Right lobe of liver (tissue), 4 donors: ENCODE results near the gene DMRT1.

Source experiments
- POLR2A ChIP-seq: fragments of 450-650 bp; IDR thresholded peaks from one replicate; pipeline ENCODE4 v1.6.1; 2017; ENCODE audit warnings: antibody characterized with exemption, mild to moderate bottlenecking
- TF ChIP-seq, protein P1 (sequence below), 4 donors: fragments of 200-600 bp in 3 of 4; fragments of 450-650 bp in 1 of 4; IDR thresholded peaks; one replicate each; pipeline versions ENCODE4 v1.5.1 to v1.8.0; 2016 to 2022; ENCODE audit warnings: antibody characterized with exemption in 4 of 4, mild to moderate bottlenecking in 2 of 4
- donor health status: DM: no; HTN: no; CAD: no.
- donor health status: DM: no; HTN: no; CAD: no.
- donor health status: DM: no; HTN: yes; CAD: no.

DNA sequence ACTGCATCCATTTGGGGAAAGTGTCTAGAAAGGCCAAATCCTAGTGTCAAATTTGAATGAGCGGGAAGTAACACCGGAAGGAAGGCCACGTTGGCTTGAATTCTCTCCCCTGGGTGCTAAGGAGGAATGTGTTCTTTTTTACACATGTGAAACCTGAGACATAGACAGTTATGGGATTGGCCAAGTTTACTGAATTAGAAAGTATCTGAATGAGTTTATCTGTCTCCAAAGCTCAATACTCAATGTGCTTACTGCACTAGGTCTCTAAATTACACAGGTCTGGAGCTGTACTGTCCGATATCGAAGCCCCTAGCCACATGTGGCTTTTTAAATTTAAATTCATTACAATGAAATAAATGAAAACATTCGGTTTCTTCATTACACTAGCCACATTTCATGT, 6.0 kb downstream of the DMRT1 start:
- TF ChIP-seq, protein P1, sequence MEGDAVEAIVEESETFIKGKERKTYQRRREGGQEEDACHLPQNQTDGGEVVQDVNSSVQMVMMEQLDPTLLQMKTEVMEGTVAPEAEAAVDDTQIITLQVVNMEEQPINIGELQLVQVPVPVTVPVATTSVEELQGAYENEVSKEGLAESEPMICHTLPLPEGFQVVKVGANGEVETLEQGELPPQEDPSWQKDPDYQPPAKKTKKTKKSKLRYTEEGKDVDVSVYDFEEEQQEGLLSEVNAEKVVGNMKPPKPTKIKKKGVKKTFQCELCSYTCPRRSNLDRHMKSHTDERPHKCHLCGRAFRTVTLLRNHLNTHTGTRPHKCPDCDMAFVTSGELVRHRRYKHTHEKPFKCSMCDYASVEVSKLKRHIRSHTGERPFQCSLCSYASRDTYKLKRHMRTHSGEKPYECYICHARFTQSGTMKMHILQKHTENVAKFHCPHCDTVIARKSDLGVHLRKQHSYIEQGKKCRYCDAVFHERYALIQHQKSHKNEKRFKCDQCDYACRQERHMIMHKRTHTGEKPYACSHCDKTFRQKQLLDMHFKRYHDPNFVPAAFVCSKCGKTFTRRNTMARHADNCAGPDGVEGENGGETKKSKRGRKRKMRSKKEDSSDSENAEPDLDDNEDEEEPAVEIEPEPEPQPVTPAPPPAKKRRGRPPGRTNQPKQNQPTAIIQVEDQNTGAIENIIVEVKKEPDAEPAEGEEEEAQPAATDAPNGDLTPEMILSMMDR (IDR thresholded peaks at IDR 0.05): no peak
- TF ChIP-seq POLR2A: no peak
